Measurements from ENCODE around the gene LDAH. TPM values are rescaled to one million over a fixed set of nuclear protein-coding genes. Genes with fewer than 3 reads are reported as not detected.

Gene LDAH
- total RNA-seq, 1 experiment from 2014 or later, result 15.2 TPM

GRCh38 chr2:20766798-20767644 lies 55.9 kb downstream of the LDAH start:
- Mint-ChIP-seq H3K4me3 (no peak overlapping the region), H3K4me1 (peaks cover 5 to 7% of the 10 kb centered on the region in 2 experiments), H3K27ac (peak overlapping the region in 1 of 3 experiments; percentile 81; a peak in 1 of 7 replicates), H3K27me3 (ENCODE audit: low read depth) (no peaks in the 10 kb centered on the region), H3K36me3 (ENCODE audit: insufficient read depth in 1 of 3, low read depth in 3 of 3) (no peaks in the 10 kb centered on the region; a peak in 1 of 7 replicates), H3K9me3 (no peaks in the 10 kb centered on the region)
- no peak overlapping the region for H3K4ac ChIP-seq (ENCODE audit: low read depth, low read length)
- no peak overlapping the region for H4K8ac ChIP-seq (replicated peaks; ENCODE audit: insufficient read length, low read depth, low read length)
- no peak overlapping the region for H3K4me2 ChIP-seq (ENCODE audit: insufficient read depth, insufficient read length, low read length)
- no peak overlapping the region for H2BK20ac ChIP-seq (ENCODE audit: low read depth, low read length, poor library complexity, severe bottlenecking)
- H3K56ac ChIP-seq (ENCODE audit: insufficient read length, low read depth, low read length), result no peak overlapping the region
- no peak overlapping the region for H2AK5ac ChIP-seq (ENCODE audit: insufficient read length, low read length)
- H3K23ac ChIP-seq (ENCODE audit: insufficient read length, low read depth, low read length), result no peak overlapping the region
- H3K18ac ChIP-seq (ENCODE audit: insufficient read length, low read depth, low read length), result no peak overlapping the region
- H3K9ac ChIP-seq (ENCODE audit: extremely low read depth, insufficient read length, low read length), result no peak overlapping the region
- H3K23me2 ChIP-seq (ENCODE audit: insufficient read length, low read depth, low read length, poor library complexity, severe bottlenecking), result no peaks in the 10 kb centered on the region
- no peaks in the 10 kb centered on the region for H3K79me2 ChIP-seq (ENCODE audit: insufficient read depth, low read length)
- H4K91ac ChIP-seq (ENCODE audit: insufficient read length, low read depth, low read length), result no peak overlapping the region
- no peaks in the 10 kb centered on the region for H3K9me3 ChIP-seq (ENCODE audit: control insufficient read depth, low read depth, low read length)
- no peaks in the 10 kb centered on the region; the same call in 1 of the 2 replicates for H3K4me1 ChIP-seq (ENCODE audit: insufficient read depth, low read length)
- no peak overlapping the region for H4K5ac ChIP-seq (ENCODE audit: insufficient read length, low read depth, low read length)
- no peak overlapping the region for H3T11ph ChIP-seq (ENCODE audit: low read length)
- H3K14ac ChIP-seq (ENCODE audit: insufficient read depth, low read length), result no peak overlapping the region
- no peaks in the 10 kb centered on the region for H3K79me1 ChIP-seq (ENCODE audit: insufficient read depth, low read depth, low read length, poor library complexity, severe bottlenecking)
- H2AFZ ChIP-seq (ENCODE audit: low read length), result no peak overlapping the region
- no peak overlapping the region for H3K27ac ChIP-seq (ENCODE audit: insufficient read length, low read depth, low read length)
- no peak overlapping the region for H2BK15ac ChIP-seq (ENCODE audit: low read depth, low read length)
- H2BK5ac ChIP-seq (ENCODE audit: insufficient read length, low read length), result no peak overlapping the region
- no CpG with 5 or more reads among the region's 15 CpGs for WGBS (ENCODE audit: extremely low coverage, insufficient read length, low lambda C conversion rate)
- H3K27me3 ChIP-seq (ENCODE audit: insufficient read depth, low read length), result no peaks in the 10 kb centered on the region
- no peak for TF ChIP-seq CTCF (conservative IDR thresholded peaks at IDR 0.05)
- no peak for DNase-seq
- H2BK120ac ChIP-seq (ENCODE audit: low read depth, low read length, poor library complexity, severe bottlenecking), result no peak overlapping the region
- no peaks in the 10 kb centered on the region for H4K20me1 ChIP-seq (ENCODE audit: control insufficient read depth, insufficient read depth, insufficient read length)
- no peak overlapping the region for H2BK12ac ChIP-seq (ENCODE audit: insufficient read length, low read depth, low read length)
